ENCODE data around the gene ZNF765. TPM values are rescaled to one million over a fixed set of nuclear protein-coding genes. Genes with fewer than 3 reads are reported as not detected.

ZNF765 gene
- total RNA-seq, 1 donor from 2014 or later = 14.9 TPM

- Histone ChIP-seq H3K4me3 (no peak overlapping the region), H3K9me3 (ENCODE audit: low read depth) (no peaks in the 10 kb centered on the region), H3K36me3 (peaks cover 2% of the 10 kb centered on the region), H3K9ac (no peak overlapping the region), H4K20me1 (ENCODE audit: low read depth) (no peaks in the 10 kb centered on the region), H3F3A (ENCODE audit: low read depth) (no peaks in the 10 kb centered on the region), H2AFZ (replicated peaks) (no peak overlapping the region), H3K4me1 (no peaks in the 10 kb centered on the region), H3K27me3 (no peaks in the 10 kb centered on the region), H3K79me2 (ENCODE audit: low read depth) (no peaks in the 10 kb centered on the region), H3K4me2 (no peak overlapping the region), H3K27ac (no peak overlapping the region)
- H3K4me3 Mint-ChIP-seq = no peak overlapping the region
- peaks cover 13% of the 10 kb centered on the region for H3K9me3 Mint-ChIP-seq
- DNase-seq (ENCODE audit: low spot score) = no peak
- H3K4me1 Mint-ChIP-seq = no peaks in the 10 kb centered on the region
- H3K36me3 Mint-ChIP-seq = peaks cover 24% of the 10 kb centered on the region
- TF ChIP-seq CTCF (IDR thresholded peaks at IDR 0.05) = no peak
- no peak for TF ChIP-seq EZH2 (IDR thresholded peaks at IDR 0.05)
- no peak for TF ChIP-seq EZH2phosphoT487 (IDR thresholded peaks at IDR 0.05)
- H3K27me3 Mint-ChIP-seq (ENCODE audit: insufficient read depth, low read depth) = peaks cover 11% of the 10 kb centered on the region
- no peak overlapping the region for H3K27ac Mint-ChIP-seq
Measured at GRCh38 chr19:53374288-53374687, 20.7 kb upstream of the ZNF765 start.

GRCh38 chr19:53374743-53375142, 20.2 kb upstream of the ZNF765 start:
- H3K9me3 Mint-ChIP-seq = peaks cover 15% of the 10 kb centered on the region
- H3K36me3 Mint-ChIP-seq = peaks cover 26% of the 10 kb centered on the region
- H3K4me3 Mint-ChIP-seq = no peak overlapping the region
- no peaks in the 10 kb centered on the region for H3K79me2 ChIP-seq (ENCODE audit: low read depth)
- no peak overlapping the region for H3K27ac ChIP-seq
- H3K4me2 ChIP-seq = no peak overlapping the region
- H3K4me1 Mint-ChIP-seq = no peaks in the 10 kb centered on the region
- H2AFZ ChIP-seq (replicated peaks) = no peak overlapping the region
- H3K4me3 ChIP-seq = no peak overlapping the region
- no peak overlapping the region for H3K27ac Mint-ChIP-seq
- H4K20me1 ChIP-seq (ENCODE audit: low read depth) = no peaks in the 10 kb centered on the region
- H3F3A ChIP-seq (ENCODE audit: low read depth) = no peaks in the 10 kb centered on the region
- no peaks in the 10 kb centered on the region for H3K4me1 ChIP-seq
- H3K9ac ChIP-seq = no peak overlapping the region
- H3K9me3 ChIP-seq (ENCODE audit: low read depth) = no peaks in the 10 kb centered on the region
- DNase-seq (ENCODE audit: low spot score) = no peak
- H3K36me3 ChIP-seq = peaks cover 6% of the 10 kb centered on the region
- TF ChIP-seq CTCF (IDR thresholded peaks at IDR 0.05) (no peak), EZH2phosphoT487 (IDR thresholded peaks at IDR 0.05) (no peak), EZH2 (IDR thresholded peaks at IDR 0.05) (no peak)
- no peaks in the 10 kb centered on the region for H3K27me3 ChIP-seq
- peaks cover 11% of the 10 kb centered on the region for H3K27me3 Mint-ChIP-seq (ENCODE audit: insufficient read depth, low read depth)

- no peak overlapping the region for H3K9ac ChIP-seq
- no peak overlapping the region for H3K4me2 ChIP-seq
- no peaks in the 10 kb centered on the region for H3K79me2 ChIP-seq (ENCODE audit: low read depth)
- no peak overlapping the region for H3K4me3 ChIP-seq
- H2AFZ ChIP-seq (replicated peaks) = no peak overlapping the region
- no peaks in the 10 kb centered on the region for H3F3A ChIP-seq (ENCODE audit: low read depth)
- Mint-ChIP-seq H3K36me3 (peaks cover 49% of the 10 kb centered on the region), H3K9me3 (peaks cover 57% of the 10 kb centered on the region), H3K27me3 (ENCODE audit: insufficient read depth, low read depth) (no peaks in the 10 kb centered on the region), H3K27ac (no peak overlapping the region), H3K4me1 (no peaks in the 10 kb centered on the region), H3K4me3 (no peak overlapping the region)
- peaks cover 31% of the 10 kb centered on the region for H3K36me3 ChIP-seq
- H3K9me3 ChIP-seq (ENCODE audit: low read depth) = no peaks in the 10 kb centered on the region
- no peaks in the 10 kb centered on the region for H3K4me1 ChIP-seq
- H4K20me1 ChIP-seq (ENCODE audit: low read depth) = no peaks in the 10 kb centered on the region
- no peak for DNase-seq (ENCODE audit: low spot score)
- no peaks in the 10 kb centered on the region for H3K27me3 ChIP-seq
- no peak for TF ChIP-seq EZH2phosphoT487 (IDR thresholded peaks at IDR 0.05)
- no peak for TF ChIP-seq CTCF (IDR thresholded peaks at IDR 0.05)
- no peak for TF ChIP-seq EZH2 (IDR thresholded peaks at IDR 0.05)
- H3K27ac ChIP-seq = no peak overlapping the region
Measured at GRCh38 chr19:53381376-53381775, 13.6 kb upstream of the ZNF765 start.
